ENCODE measurements around the gene JAZF1.
A peak's percentile ranks its signal among the peaks of the same experiment; 100 is the strongest.
"Not testable (repeated sequence)": the region's sequence is repeated elsewhere in the genome, so short reads cannot be mapped to it uniquely, and the experiment has no call there.

JAZF1 gene

GRCh38 chr7:27899601-27900000, 281.0 kb downstream of the JAZF1 start:
- in situ Hi-C loops (cut with HindIII; ENCODE audit: low pct_ligation_motif_present, low pct_unique_long_range_greater_than_20kb, low sequenced_read_pairs) = no loop called here
- no peak for DNase-seq

GRCh38 chr7:27897441-27897847, 283.2 kb downstream of the JAZF1 start:
- DNase-seq = no peak
- in situ Hi-C loops (cut with HindIII; ENCODE audit: low pct_ligation_motif_present, low pct_unique_long_range_greater_than_20kb, low sequenced_read_pairs) = no loop called here

DNA sequence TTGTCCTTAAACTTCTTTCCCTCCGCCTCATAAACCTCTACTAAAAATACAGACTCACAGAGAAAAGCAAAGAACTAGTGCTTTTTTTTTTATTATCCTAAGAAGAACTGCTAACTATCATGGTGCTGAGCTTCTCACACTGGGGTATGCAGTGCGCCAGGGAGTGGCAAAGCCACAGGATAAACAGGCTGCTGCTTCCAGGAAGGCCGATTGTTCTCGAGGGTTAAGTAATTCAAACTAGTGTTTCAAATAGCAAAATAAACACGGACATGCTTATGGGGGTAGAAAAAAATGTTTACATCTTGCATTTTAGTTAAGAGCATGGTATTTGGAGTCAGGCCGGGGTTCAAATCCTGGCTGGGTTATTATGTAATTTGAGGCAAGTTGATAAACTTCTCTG, 283.6 kb downstream of the JAZF1 start:
- in situ Hi-C loops (cut with HindIII; ENCODE audit: low pct_ligation_motif_present, low pct_unique_long_range_greater_than_20kb, low sequenced_read_pairs) = no loop called here
- no peak for DNase-seq

DNA sequence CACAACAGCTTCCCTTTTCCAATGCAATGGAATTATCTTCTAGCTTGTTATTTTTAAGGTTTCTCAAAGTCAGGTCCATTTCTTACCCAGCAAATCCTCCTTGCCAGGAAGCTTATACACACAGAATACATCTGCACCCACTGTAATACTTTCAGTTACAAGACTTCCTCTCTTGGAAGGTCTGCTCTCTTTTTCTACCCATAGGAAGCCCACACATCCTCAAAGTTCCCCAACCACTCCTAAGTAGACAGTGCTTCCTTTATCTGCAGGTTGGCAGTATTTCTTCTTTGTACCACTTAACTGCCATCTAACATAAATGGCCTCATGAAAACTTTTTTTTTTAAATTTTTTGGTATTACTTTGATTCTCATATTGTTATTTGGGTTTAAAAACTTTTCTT, 285.0 kb downstream of the JAZF1 start:
- no peak for DNase-seq
- in situ Hi-C loops (cut with HindIII; ENCODE audit: low pct_ligation_motif_present, low pct_unique_long_range_greater_than_20kb, low sequenced_read_pairs) = no loop called here

- DNase-seq = no peak
- in situ Hi-C loops (cut with HindIII; ENCODE audit: low pct_ligation_motif_present, low pct_unique_long_range_greater_than_20kb, low sequenced_read_pairs) = no loop called here
Measured at GRCh38 chr7:27890205-27890849, 290.3 kb downstream of the JAZF1 start.

GRCh38 chr7:27889800-27890199, 290.8 kb downstream of the JAZF1 start:
- in situ Hi-C loops (cut with HindIII; ENCODE audit: low pct_ligation_motif_present, low pct_unique_long_range_greater_than_20kb, low sequenced_read_pairs) = no loop called here
- no peak for DNase-seq

DNA sequence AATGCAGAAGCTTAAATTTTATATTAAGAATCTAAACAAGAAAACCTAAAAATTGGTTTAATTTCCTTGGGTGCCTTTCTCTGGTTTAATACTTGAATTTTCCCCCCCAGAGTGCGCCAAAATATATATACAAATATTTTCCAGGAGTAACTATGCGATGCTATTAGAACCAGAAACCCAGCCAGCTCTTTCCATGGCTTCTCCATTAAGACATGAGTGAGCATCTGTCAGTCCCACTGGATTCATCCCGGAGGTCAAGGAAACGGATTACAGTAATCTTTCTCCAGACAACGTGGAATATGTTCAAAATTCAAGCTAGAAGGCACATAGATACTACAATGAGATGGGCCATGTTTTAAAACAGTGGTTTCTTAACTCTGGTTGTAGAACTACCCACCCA, 291.9 kb downstream of the JAZF1 start:
- in situ Hi-C loops (cut with HindIII; ENCODE audit: low pct_ligation_motif_present, low pct_unique_long_range_greater_than_20kb, low sequenced_read_pairs) = no loop called here
- DNase-seq = no peak

DNA sequence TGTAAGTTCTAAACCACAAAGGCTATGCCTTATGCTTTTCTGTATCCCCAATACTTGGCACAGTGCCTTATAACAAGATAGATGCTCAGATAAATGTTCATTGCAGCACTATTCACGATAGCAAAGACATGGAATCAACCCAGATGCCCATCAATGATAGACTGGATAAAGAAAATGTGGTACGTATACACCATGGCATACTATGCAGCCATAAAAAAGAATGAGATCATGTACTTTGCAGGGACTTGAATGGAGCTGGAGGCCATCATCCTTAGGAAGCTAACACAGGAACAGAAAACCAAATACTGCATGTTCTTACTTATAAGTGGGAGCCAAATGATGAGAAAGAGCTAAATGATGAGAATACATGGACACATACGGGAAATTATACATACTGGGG, 293.9 kb downstream of the JAZF1 start:
- DNase-seq; in situ Hi-C loops (cut with HindIII; ENCODE audit: low pct_ligation_motif_present, low pct_unique_long_range_greater_than_20kb, low sequenced_read_pairs): not testable (repeated sequence)

- DNase-seq = no peak
- in situ Hi-C loops (cut with HindIII; ENCODE audit: low pct_ligation_motif_present, low pct_unique_long_range_greater_than_20kb, low sequenced_read_pairs) = no loop called here
Measured at GRCh38 chr7:27885652-27886051, 294.9 kb downstream of the JAZF1 start.

DNA sequence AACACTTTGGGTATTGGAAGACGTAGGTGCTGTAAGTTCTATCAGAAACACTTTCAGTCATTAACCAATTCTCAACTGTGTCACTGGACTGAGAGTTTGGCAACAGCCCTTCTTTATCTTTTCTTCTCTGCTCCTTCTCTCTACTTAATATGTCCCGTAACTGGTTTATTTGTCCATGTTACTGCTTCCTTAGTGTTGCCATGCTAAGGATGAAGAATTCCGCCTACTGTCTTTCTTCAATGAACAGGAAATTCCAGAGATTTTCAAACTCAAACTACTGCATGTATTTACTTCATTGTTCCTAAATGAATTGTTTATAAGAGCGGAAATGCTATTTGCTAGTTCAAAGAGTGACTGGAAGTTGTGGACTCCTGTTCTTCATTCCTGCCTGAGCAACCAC, 296.9 kb downstream of the JAZF1 start:
- no peak for DNase-seq
- in situ Hi-C loops (cut with HindIII; ENCODE audit: low pct_ligation_motif_present, low pct_unique_long_range_greater_than_20kb, low sequenced_read_pairs) = no loop called here

DNA sequence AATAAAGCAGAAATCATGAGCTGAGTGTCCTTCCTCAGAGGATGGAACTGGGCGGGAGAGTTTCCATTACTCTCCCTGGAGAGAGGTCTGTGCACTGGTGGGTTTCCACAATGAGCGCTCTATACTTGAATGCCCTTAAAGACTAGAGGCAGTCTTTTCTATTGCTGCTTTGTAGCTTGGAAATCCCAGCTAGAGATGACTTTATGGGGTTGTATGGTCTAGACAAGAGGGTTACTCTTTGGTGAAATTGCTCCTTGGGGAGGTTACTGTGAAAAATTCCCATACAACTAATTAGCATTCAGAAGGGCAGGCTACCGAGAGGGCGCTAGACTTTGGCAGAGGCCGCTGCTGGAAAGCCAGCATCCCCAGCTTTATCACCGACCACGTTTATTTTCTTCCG, 303.8 kb downstream of the JAZF1 start:
- no peak for DNase-seq
- in situ Hi-C loops (cut with HindIII; ENCODE audit: low pct_ligation_motif_present, low pct_unique_long_range_greater_than_20kb, low sequenced_read_pairs) = no loop called here

GRCh38 chr7:27875832-27876231, 304.8 kb downstream of the JAZF1 start:
- in situ Hi-C loops (cut with HindIII; ENCODE audit: low pct_ligation_motif_present, low pct_unique_long_range_greater_than_20kb, low sequenced_read_pairs) = no loop called here
- no peak for DNase-seq

DNA sequence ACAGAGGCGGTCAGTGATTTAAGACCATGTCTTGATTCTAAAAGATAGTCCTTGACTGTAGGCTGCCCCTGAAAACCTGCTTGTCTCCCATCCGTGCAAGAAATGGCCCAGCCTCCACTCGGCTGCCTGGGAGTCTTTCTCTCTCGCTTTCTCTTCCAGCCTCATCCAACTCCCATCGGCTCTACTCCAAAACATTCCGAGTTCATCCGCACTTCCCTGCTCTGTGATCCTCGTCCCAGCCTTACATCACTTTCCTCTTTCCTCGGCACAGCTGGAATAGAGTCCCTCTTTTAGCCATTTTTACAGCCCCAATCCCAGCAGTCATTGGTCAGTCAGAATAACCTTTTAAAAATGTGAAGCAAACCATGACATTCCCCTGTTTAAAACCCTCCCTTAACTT, 305.5 kb downstream of the JAZF1 start:
- in situ Hi-C loops (cut with HindIII; ENCODE audit: low pct_ligation_motif_present, low pct_unique_long_range_greater_than_20kb, low sequenced_read_pairs) = no loop called here
- no peak for DNase-seq

GRCh38 chr7:27873981-27874957, 306.3 kb downstream of the JAZF1 start:
- in situ Hi-C loops (cut with HindIII; ENCODE audit: low pct_ligation_motif_present, low pct_unique_long_range_greater_than_20kb, low sequenced_read_pairs) = no loop called here
- peak; percentile 99 for DNase-seq

- in situ Hi-C loops (cut with HindIII; ENCODE audit: low pct_ligation_motif_present, low pct_unique_long_range_greater_than_20kb, low sequenced_read_pairs) = no loop called here
- DNase-seq = no peak
Measured at GRCh38 chr7:27872356-27873275, 308.0 kb downstream of the JAZF1 start.

DNA sequence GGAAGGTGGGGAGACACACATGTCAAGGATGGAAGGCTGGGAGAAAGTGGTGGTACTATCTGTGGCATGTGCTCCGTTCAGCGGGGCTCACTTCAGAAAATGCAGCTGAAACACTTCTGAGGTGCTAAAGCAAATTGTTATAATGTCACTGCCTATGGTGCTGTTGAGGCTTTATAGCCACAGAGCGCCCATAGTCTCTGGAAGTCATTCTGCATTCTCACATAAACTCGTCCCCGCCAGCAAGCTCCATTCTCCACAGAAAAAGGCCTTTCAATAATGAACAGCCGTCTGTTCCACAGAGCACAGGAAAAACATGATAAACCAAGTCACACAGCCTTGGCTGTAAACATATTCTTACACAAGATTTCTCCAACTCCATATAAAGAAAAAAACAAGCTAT, 308.7 kb downstream of the JAZF1 start:
- in situ Hi-C loops (cut with HindIII; ENCODE audit: low pct_ligation_motif_present, low pct_unique_long_range_greater_than_20kb, low sequenced_read_pairs) = no loop called here

GRCh38 chr7:27871086-27871485, 309.5 kb downstream of the JAZF1 start:
- in situ Hi-C loops (cut with HindIII; ENCODE audit: low pct_ligation_motif_present, low pct_unique_long_range_greater_than_20kb, low sequenced_read_pairs) = no loop called here
- no peak for DNase-seq

More for the DNA sequence above, 308.7 kb downstream of the JAZF1 start:
- DNase-seq = no peak

GRCh38 chr7:27870595-27870994, 310.0 kb downstream of the JAZF1 start:
- DNase-seq = no peak
- in situ Hi-C loops (cut with HindIII; ENCODE audit: low pct_ligation_motif_present, low pct_unique_long_range_greater_than_20kb, low sequenced_read_pairs) = no loop called here

DNA sequence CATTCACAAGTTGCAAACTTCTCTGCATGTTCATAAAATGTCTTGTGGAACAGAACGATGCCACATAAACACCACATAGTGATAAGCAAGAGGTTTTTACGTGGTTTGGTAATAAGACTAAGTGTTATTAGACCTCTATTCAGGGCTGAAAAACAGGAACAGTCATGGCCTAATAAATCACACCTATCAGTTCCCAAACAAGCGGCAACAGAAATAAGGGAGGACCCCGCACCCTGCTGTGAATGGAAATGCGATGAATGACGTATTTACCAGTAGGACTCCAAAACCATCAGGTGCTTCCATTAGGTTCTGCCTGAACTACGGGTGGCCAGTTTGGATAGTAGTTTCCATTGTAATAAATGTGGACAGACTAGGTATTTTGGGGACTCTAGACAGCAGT, 311.5 kb downstream of the JAZF1 start:
- DNase-seq = no peak
- in situ Hi-C loops (cut with HindIII; ENCODE audit: low pct_ligation_motif_present, low pct_unique_long_range_greater_than_20kb, low sequenced_read_pairs) = no loop called here

All from ACHN (cell line).